Hematopoietic multipotent progenitor cell treated with erythropoietin and hydrocortisone succinate and interleukin-3 and kit ligand, for 4 days (in vitro differentiated cells): ENCODE data around the gene MTARC2.
A peak's percentile ranks its signal among the peaks of the same experiment; 100 is the strongest.

ENCODE experiments used
- DNase-seq: peaks from one replicate; pipeline ENCODE4 v3.0.0-alpha.2; 2015

Gene MTARC2

GRCh38 chr1:220804202-220804586 is 56.1 kb downstream of the MTARC2 start:
- DNase-seq, result no peak

- DNase-seq, result no peak
Observed at GRCh38 chr1:220806408-220806807, 58.3 kb downstream of the MTARC2 start.

GRCh38 chr1:220807726-220808125 is 59.6 kb downstream of the MTARC2 start:
- no peak for DNase-seq

GRCh38 chr1:220808345-220809186 is 60.4 kb downstream of the MTARC2 start:
- DNase-seq, result no peak

- DNase-seq, result no peak
Observed at GRCh38 chr1:220809187-220809550, 61.0 kb downstream of the MTARC2 start.

GRCh38 chr1:220809704-220810103 is 61.6 kb downstream of the MTARC2 start:
- DNase-seq, result no peak

GRCh38 chr1:220810179-220810653 is 62.1 kb downstream of the MTARC2 start:
- DNase-seq, result peak; percentile 92

GRCh38 chr1:220810963-220811362 is 62.8 kb downstream of the MTARC2 start:
- peak; percentile 7 for DNase-seq

- DNase-seq, result no peak
Observed at GRCh38 chr1:220811695-220812094, 63.6 kb downstream of the MTARC2 start.

GRCh38 chr1:220812308-220812707 is 64.2 kb downstream of the MTARC2 start:
- DNase-seq, result no peak

- DNase-seq, result no peak
Observed at GRCh38 chr1:220813013-220813412, 64.9 kb downstream of the MTARC2 start.

GRCh38 chr1:220815409-220815808 is 67.3 kb downstream of the MTARC2 start:
- DNase-seq, result no peak

GRCh38 chr1:220817907-220818306 is 69.8 kb downstream of the MTARC2 start:
- no peak for DNase-seq

- no peak for DNase-seq
Observed at GRCh38 chr1:220818421-220819173, 70.5 kb downstream of the MTARC2 start.

GRCh38 chr1:220819467-220820026 is 71.4 kb downstream of the MTARC2 start:
- no peak for DNase-seq

GRCh38 chr1:220824031-220824989 is 76.2 kb downstream of the MTARC2 start:
- no peak for DNase-seq

- DNase-seq, result peak; percentile 13
Observed at GRCh38 chr1:220825819-220826551, 77.9 kb downstream of the MTARC2 start.

GRCh38 chr1:220826729-220827128 is 78.6 kb downstream of the MTARC2 start:
- DNase-seq, result no peak

GRCh38 chr1:220827445-220828178 is 79.5 kb downstream of the MTARC2 start:
- no peak for DNase-seq

GRCh38 chr1:220828179-220828490 is 80.0 kb downstream of the MTARC2 start:
- DNase-seq, result no peak

GRCh38 chr1:220828950-220829586 is 80.9 kb downstream of the MTARC2 start:
- no peak for DNase-seq
